Measurements from ENCODE around the gene RASSF6. TPM values are rescaled to one million over a fixed set of nuclear protein-coding genes. Genes with fewer than 3 reads are reported as not detected.
"Not testable (repeated sequence)": the region's sequence is repeated elsewhere in the genome, so short reads cannot be mapped to it uniquely, and the experiment has no call there.

The RASSF6 gene
- total and polyA plus RNA-seq, 5 experiments from 2014 or later, result not detected

GRCh38 chr4:73588613-73589012 lies 31.6 kb downstream of the RASSF6 start:
- ATAC-seq (no peak), DNase-seq (no peak)
- no peak overlapping the region for H3K4me3 Mint-ChIP-seq
- peaks cover 0 to 8% (median 0%) of the 10 kb centered on the region in 4 donors for H3K4me1 Mint-ChIP-seq
- H3K36me3 Mint-ChIP-seq, result no peaks in the 10 kb centered on the region
- H3K9me3 Mint-ChIP-seq, result no peaks in the 10 kb centered on the region
- no peak overlapping the region for H3K27ac Mint-ChIP-seq
- POLR2A ChIA-PET, result no interaction called here
- H3K27me3 Mint-ChIP-seq, result peaks cover 0 to 3% (median 0%) of the 10 kb centered on the region in 5 donors

GRCh38 chr4:73586666-73587065 lies 33.6 kb downstream of the RASSF6 start:
- Mint-ChIP-seq H3K27ac (no peak overlapping the region), H3K4me3 (no peak overlapping the region), H3K4me1 (peaks cover 0 to 8% (median 0%) of the 10 kb centered on the region in 4 donors), H3K9me3 (no peaks in the 10 kb centered on the region), H3K27me3 (no peaks in the 10 kb centered on the region), H3K36me3 (no peaks in the 10 kb centered on the region)
- POLR2A ChIA-PET, result no interaction called here
- ATAC-seq (no peak), DNase-seq (no peak)

- no peak for DNase-seq
- H3K9me3 Mint-ChIP-seq, result no peaks in the 10 kb centered on the region
- no peak for ATAC-seq
- POLR2A ChIA-PET, result no interaction called here
- H3K27ac Mint-ChIP-seq, result no peak overlapping the region
- no peaks in the 10 kb centered on the region for H3K27me3 Mint-ChIP-seq
- peaks cover 0 to 8% (median 0%) of the 10 kb centered on the region in 4 donors for H3K4me1 Mint-ChIP-seq
- no peaks in the 10 kb centered on the region for H3K36me3 Mint-ChIP-seq
- no peak overlapping the region for H3K4me3 Mint-ChIP-seq
Observed at GRCh38 chr4:73586040-73586439, 34.2 kb downstream of the RASSF6 start.

- Mint-ChIP-seq H3K9me3 (no peaks in the 10 kb centered on the region), H3K36me3 (no peaks in the 10 kb centered on the region), H3K4me1 (peaks cover 0 to 5% (median 0%) of the 10 kb centered on the region in 4 donors), H3K27me3 (no peaks in the 10 kb centered on the region), H3K27ac (no peak overlapping the region), H3K4me3 (no peak overlapping the region)
- POLR2A ChIA-PET, result no interaction called here
- ATAC-seq, result no peak
- DNase-seq, result no peak
Observed at GRCh38 chr4:73585345-73585744, 34.9 kb downstream of the RASSF6 start.

GRCh38 chr4:73583666-73584065 lies 36.6 kb downstream of the RASSF6 start:
- POLR2A ChIA-PET, result no interaction called here
- ATAC-seq (no peak), DNase-seq (no peak)
- Mint-ChIP-seq H3K4me1 (no peaks in the 10 kb centered on the region), H3K9me3 (no peaks in the 10 kb centered on the region), H3K27me3 (no peaks in the 10 kb centered on the region), H3K27ac (no peak overlapping the region), H3K4me3 (no peak overlapping the region), H3K36me3 (no peaks in the 10 kb centered on the region)

- ATAC-seq (no peak), DNase-seq (no peak)
- H3K27ac Mint-ChIP-seq, result no peak overlapping the region
- H3K4me1 Mint-ChIP-seq, result peaks cover 0 to 2% (median 0%) of the 10 kb centered on the region in 4 donors
- no peaks in the 10 kb centered on the region for H3K9me3 Mint-ChIP-seq
- no peaks in the 10 kb centered on the region for H3K27me3 Mint-ChIP-seq
- H3K36me3 Mint-ChIP-seq, result no peaks in the 10 kb centered on the region
- H3K4me3 Mint-ChIP-seq, result no peak overlapping the region
- POLR2A ChIA-PET, result no interaction called here
Observed at GRCh38 chr4:73577371-73577770, 42.9 kb downstream of the RASSF6 start.

- ATAC-seq (no peak), DNase-seq (no peak)
- Mint-ChIP-seq H3K27ac (no peak overlapping the region), H3K27me3 (peaks cover 0 to 4% (median 0%) of the 10 kb centered on the region in 5 donors), H3K4me3 (no peak overlapping the region), H3K36me3 (no peaks in the 10 kb centered on the region), H3K4me1 (peaks cover 0 to 2% (median 0%) of the 10 kb centered on the region in 4 donors), H3K9me3 (no peaks in the 10 kb centered on the region)
- POLR2A ChIA-PET, result no interaction called here
Observed at GRCh38 chr4:73576381-73576780, 43.9 kb downstream of the RASSF6 start.

- Mint-ChIP-seq H3K36me3 (no peaks in the 10 kb centered on the region), H3K27ac (no peak overlapping the region), H3K4me3 (no peak overlapping the region), H3K9me3 (no peaks in the 10 kb centered on the region), H3K27me3 (peaks cover 0 to 4% (median 1%) of the 10 kb centered on the region in 5 donors), H3K4me1 (peaks cover 0 to 2% (median 0%) of the 10 kb centered on the region in 4 donors)
- POLR2A ChIA-PET, result no interaction called here
- ATAC-seq (no peak), DNase-seq (no peak)
Observed at GRCh38 chr4:73575660-73576059, 44.6 kb downstream of the RASSF6 start.

GRCh38 chr4:73573794-73574528 lies 46.3 kb downstream of the RASSF6 start:
- peak in 2 of 10 donors; percentile 1 to 13 for DNase-seq
- Mint-ChIP-seq H3K27ac (no peak overlapping the region), H3K9me3 (peaks cover 0 to 3% (median 0%) of the 10 kb centered on the region in 9 donors), H3K4me1 (peaks cover 0 to 2% (median 0%) of the 10 kb centered on the region in 4 donors), H3K4me3 (no peak overlapping the region), H3K36me3 (no peaks in the 10 kb centered on the region), H3K27me3 (peaks cover 2 to 8% (median 5%) of the 10 kb centered on the region in 5 donors)
- ATAC-seq, result no peak
- POLR2A ChIA-PET, result no interaction called here

GRCh38 chr4:73550865-73551264 lies 69.4 kb downstream of the RASSF6 start:
- H3K27ac Mint-ChIP-seq, POLR2A ChIA-PET, H3K27me3 Mint-ChIP-seq, H3K4me3 Mint-ChIP-seq, H3K4me1 Mint-ChIP-seq, H3K9me3 Mint-ChIP-seq, ATAC-seq, DNase-seq, H3K36me3 Mint-ChIP-seq: not testable (repeated sequence)

GRCh38 chr4:73544620-73545019 lies 75.6 kb downstream of the RASSF6 start:
- Mint-ChIP-seq H3K36me3 (no peaks in the 10 kb centered on the region), H3K9me3 (peaks cover 0 to 3% (median 0%) of the 10 kb centered on the region in 9 donors), H3K27me3 (peaks cover 0 to 10% (median 0%) of the 10 kb centered on the region in 5 donors), H3K4me3 (no peak overlapping the region), H3K4me1 (no peaks in the 10 kb centered on the region), H3K27ac (no peak overlapping the region)
- DNase-seq (no peak), ATAC-seq (no peak)
- POLR2A ChIA-PET, result no interaction called here

GRCh38 chr4:73541251-73541650 lies 79.0 kb downstream of the RASSF6 start:
- Mint-ChIP-seq H3K9me3 (peaks cover 0 to 3% (median 0%) of the 10 kb centered on the region in 9 donors), H3K27me3 (peaks cover 0 to 16% (median 3%) of the 10 kb centered on the region in 5 donors), H3K4me1 (no peaks in the 10 kb centered on the region), H3K27ac (no peak overlapping the region), H3K36me3 (no peaks in the 10 kb centered on the region), H3K4me3 (no peak overlapping the region)
- ATAC-seq (no peak), DNase-seq (no peak)
- POLR2A ChIA-PET, result no interaction called here

- Mint-ChIP-seq H3K4me1 (no peaks in the 10 kb centered on the region), H3K4me3 (no peak overlapping the region), H3K27me3 (peaks cover 0 to 15% (median 3%) of the 10 kb centered on the region in 5 donors), H3K36me3 (no peaks in the 10 kb centered on the region), H3K27ac (no peak overlapping the region), H3K9me3 (peaks cover 0 to 3% (median 0%) of the 10 kb centered on the region in 9 donors)
- POLR2A ChIA-PET, result no interaction called here
- DNase-seq (no peak), ATAC-seq (no peak)
Observed at GRCh38 chr4:73540826-73541225, 79.4 kb downstream of the RASSF6 start.

- no peak for DNase-seq
- H3K27me3 Mint-ChIP-seq, result peaks cover 0 to 10% (median 3%) of the 10 kb centered on the region in 5 donors
- H3K27ac Mint-ChIP-seq, result no peak overlapping the region
- ATAC-seq, result no peak
- no peaks in the 10 kb centered on the region for H3K36me3 Mint-ChIP-seq
- H3K4me3 Mint-ChIP-seq, result no peak overlapping the region
- H3K4me1 Mint-ChIP-seq, result no peaks in the 10 kb centered on the region
- peaks cover 0 to 3% (median 0%) of the 10 kb centered on the region in 9 donors for H3K9me3 Mint-ChIP-seq
- POLR2A ChIA-PET, result no interaction called here
Observed at GRCh38 chr4:73539386-73539785, 80.8 kb downstream of the RASSF6 start.
